Ovary (tissue), 3 donors: ENCODE measurements around the gene ADD2.

Source experiments
- POLR2A ChIP-seq: fragments of 450-650 bp; IDR thresholded peaks from one replicate; pipeline ENCODE4 v1.6.1; 2017; ENCODE audit warnings: antibody characterized with exemption, mild to moderate bottlenecking, moderate library complexity
- TF ChIP-seq, protein P1 (sequence below), 3 donors: fragments of 450-650 bp in 2 of 3; fragments of 200-600 bp in 1 of 3; IDR thresholded peaks; one replicate each; pipeline versions ENCODE4 v1.5.1 to v1.8.0; 2016 to 2022; ENCODE audit warnings: antibody characterized with exemption in 3 of 3, mild to moderate bottlenecking in 1 of 3
- donor health status: DM: no; HTN: no; CAD: no.

DNA sequence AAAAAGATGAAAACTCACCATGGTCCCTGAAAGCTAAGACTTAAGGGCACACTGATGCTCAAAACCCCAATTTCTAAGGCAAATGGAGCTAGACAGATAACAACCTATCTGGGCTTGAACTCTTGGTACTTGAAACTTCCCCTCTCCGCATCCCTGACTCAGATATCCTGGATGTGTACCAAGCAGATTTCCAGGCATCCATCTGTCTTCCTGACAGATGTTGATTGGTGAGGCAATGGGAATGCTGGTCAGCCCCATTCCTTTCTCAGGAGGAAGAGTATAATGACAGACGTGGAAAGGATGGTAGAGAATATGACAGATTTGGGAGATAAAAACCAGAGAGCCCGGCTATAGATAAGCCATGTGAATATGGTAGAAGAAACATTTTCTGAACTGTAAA is 69.2 kb downstream of the ADD2 start:
- TF ChIP-seq, protein P1, sequence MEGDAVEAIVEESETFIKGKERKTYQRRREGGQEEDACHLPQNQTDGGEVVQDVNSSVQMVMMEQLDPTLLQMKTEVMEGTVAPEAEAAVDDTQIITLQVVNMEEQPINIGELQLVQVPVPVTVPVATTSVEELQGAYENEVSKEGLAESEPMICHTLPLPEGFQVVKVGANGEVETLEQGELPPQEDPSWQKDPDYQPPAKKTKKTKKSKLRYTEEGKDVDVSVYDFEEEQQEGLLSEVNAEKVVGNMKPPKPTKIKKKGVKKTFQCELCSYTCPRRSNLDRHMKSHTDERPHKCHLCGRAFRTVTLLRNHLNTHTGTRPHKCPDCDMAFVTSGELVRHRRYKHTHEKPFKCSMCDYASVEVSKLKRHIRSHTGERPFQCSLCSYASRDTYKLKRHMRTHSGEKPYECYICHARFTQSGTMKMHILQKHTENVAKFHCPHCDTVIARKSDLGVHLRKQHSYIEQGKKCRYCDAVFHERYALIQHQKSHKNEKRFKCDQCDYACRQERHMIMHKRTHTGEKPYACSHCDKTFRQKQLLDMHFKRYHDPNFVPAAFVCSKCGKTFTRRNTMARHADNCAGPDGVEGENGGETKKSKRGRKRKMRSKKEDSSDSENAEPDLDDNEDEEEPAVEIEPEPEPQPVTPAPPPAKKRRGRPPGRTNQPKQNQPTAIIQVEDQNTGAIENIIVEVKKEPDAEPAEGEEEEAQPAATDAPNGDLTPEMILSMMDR (IDR thresholded peaks at IDR 0.05): no peak
- TF ChIP-seq POLR2A: no peak
